Endothelial cell of umbilical vein (primary cell): ENCODE measurements around the gene DDX10. TPM values are rescaled to one million over a fixed set of nuclear protein-coding genes. Genes with fewer than 3 reads are reported as not detected.
A peak's percentile ranks its signal among the peaks of the same experiment; 100 is the strongest.

ENCODE experiments used
- BruUV-seq: library from RNA; stranded (reverse); fragments of 400-500 nt; replicated peaks from 2 replicates; lab custom pipeline; 2021; lab: Mats Ljungman, UMichigan
- CTCF ChIA-PET: fragments of 300-600, 350-600 bp; sonication (Branson Sonifier 250); formaldehyde crosslinking; loops from one replicate; lab custom pipeline; 2021; ENCODE audit warnings: antibody characterized with exemption, inconsistent platforms; lab: Charles Lee
- POLR2A ChIA-PET: fragments of 300-600, 350-600 bp; sonication (Branson Sonifier 250); formaldehyde crosslinking; loops from one replicate; lab custom pipeline; 2021; ENCODE audit warnings: antibody characterized with exemption, inconsistent platforms; lab: Charles Lee
- DNase-seq: peaks from one replicate; pipeline ENCODE4 v3.0.0-alpha.2; 2011; ENCODE audit warnings: low read depth, low spot score
- FAIRE-seq: peaks from 2 replicates; lab custom pipeline; 2011; peaks lifted over from hg19 to GRCh38; lab: Jason Lieb, UNC
- H2AFZ ChIP-seq: 2 replicates; pipeline ENCODE4 v1.6.0; 2012; ENCODE audit warnings: low read depth, low read length, control low read depth, inconsistent platforms
- H3K27ac ChIP-seq: 2 replicates; pipeline ENCODE4 v1.5.1; 2011; ENCODE audit warnings: low read depth, mild to moderate bottlenecking, control low read depth, low read length, moderate library complexity; ENCODE audit not compliant: insufficient read depth
- H3K27me3 ChIP-seq, 2 experiments: 2 replicates each; pipeline versions ENCODE4 v1.6.0 to v1.6.1; 2011; ENCODE audit warnings: low read length in 2 of 2, mixed read lengths in 1 of 2; ENCODE audit not compliant: control insufficient read depth in 2 of 2, insufficient read depth in 2 of 2
- H3K36me3 ChIP-seq, 2 experiments: 2 replicates in 1 of 2; 3 replicates in 1 of 2; pipeline ENCODE4 v1.5.1; 2011; ENCODE audit warnings: low read length in 2 of 2, mild to moderate bottlenecking in 1 of 2, moderate library complexity in 1 of 2; ENCODE audit not compliant: control insufficient read depth in 2 of 2, insufficient read depth in 2 of 2; ENCODE audit errors: extremely low read depth in 1 of 2
- H3K4me1 ChIP-seq: 3 replicates; pipeline ENCODE4 v1.5.1; 2011; ENCODE audit warnings: mild to moderate bottlenecking, low read length; ENCODE audit not compliant: control insufficient read depth, insufficient read depth; ENCODE audit errors: extremely low read depth
- H3K4me2 ChIP-seq: 2 replicates; pipeline ENCODE4 v1.6.1; 2011; ENCODE audit warnings: low read length, control low read depth, mixed read lengths; ENCODE audit not compliant: insufficient read depth
- H3K4me3 ChIP-seq, 3 experiments: fragments of 200-600 bp in 1 of 3; sonication (generic), shearing (Covaris generic) in 1 of 3; replicated peaks in 1 of 3; 2 replicates each; pipeline ENCODE4 v1.5.1; 2011 to 2016; ENCODE audit warnings: control low read depth in 3 of 3, low read length in 3 of 3, mild to moderate bottlenecking in 2 of 3, inconsistent platforms in 1 of 3, low read depth in 1 of 3, moderate library complexity in 1 of 3; ENCODE audit not compliant: insufficient read depth in 1 of 3
- H3K79me2 ChIP-seq: 2 replicates; pipeline ENCODE4 v1.6.0; 2012; ENCODE audit warnings: low read length, inconsistent platforms; ENCODE audit not compliant: control insufficient read depth, insufficient read depth
- H3K9ac ChIP-seq: replicated peaks from 2 replicates; pipeline ENCODE3; 2011; ENCODE audit warnings: low read length, control low read depth; ENCODE audit not compliant: insufficient read depth; ENCODE audit errors: extremely low read depth
- H3K9me1 ChIP-seq: replicated peaks from 3 replicates; pipeline ENCODE4 v1.6.0; 2011; ENCODE audit warnings: mild to moderate bottlenecking, low read length; ENCODE audit not compliant: control insufficient read depth, insufficient read depth; ENCODE audit errors: extremely low read depth
- H3K9me3 ChIP-seq: replicated peaks from 2 replicates; pipeline ENCODE4 v1.5.1; 2012; ENCODE audit warnings: low read length, inconsistent platforms; ENCODE audit not compliant: control insufficient read depth, insufficient read depth
- H4K20me1 ChIP-seq: replicated peaks from 2 replicates; pipeline ENCODE3; 2011; ENCODE audit warnings: mild to moderate bottlenecking, low read length; ENCODE audit not compliant: control insufficient read depth, insufficient read depth; ENCODE audit errors: extremely low read depth
- GATA2 ChIP-seq: IDR thresholded peaks from 2 replicates; pipeline ENCODE4 v1.7.0; 2011; ENCODE audit warnings: low read depth, mild to moderate bottlenecking, moderate library complexity, mixed read lengths, low read length; ENCODE audit not compliant: insufficient read length, insufficient read depth
- JUN ChIP-seq: IDR thresholded peaks from 2 replicates; pipeline ENCODE4 v1.6.1; 2011; ENCODE audit warnings: borderline replicate concordance, low read depth; ENCODE audit not compliant: insufficient read length, insufficient read depth
- MYC ChIP-seq: IDR thresholded peaks from one replicate; pipeline ENCODE4 v1.6.1; 2011; ENCODE audit warnings: mild to moderate bottlenecking, low read depth, low read length
- POLR2A ChIP-seq: IDR thresholded peaks from 2 replicates; pipeline ENCODE4 v1.6.1; 2012; ENCODE audit warnings: low read depth, mild to moderate bottlenecking, control low read depth, low read length
- POLR2AphosphoS5 ChIP-seq: IDR thresholded peaks from 2 replicates; pipeline ENCODE4 v1.6.1; 2012; ENCODE audit warnings: low read depth, mild to moderate bottlenecking, control low read depth, low read length, moderate library complexity; ENCODE audit not compliant: insufficient read depth
- dilution Hi-C: fragments of 300-500 bp; cut with MboI; formaldehyde crosslinking; loops from one replicate; pipeline ENCODE4 v1.15.0; 2019; ENCODE audit warnings: low sequenced_read_pairs; ENCODE audit not compliant: extremely low pct_ligation_motif_present
- intact Hi-C: fragments of 100-400 bp; cut with micrococcal nuclease; formaldehyde crosslinking; loops from one replicate; pipeline ENCODE4 v1.10.0; 2022
- polyA plus RNA-seq, 4 experiments: library from polyadenylated mRNA; depleted of rRNA in 3 of 4; stranded (reverse) in 3 of 4; unstranded in 1 of 4; fragments of >200 nt; gene quantifications; 2 replicates each; pipeline versions ENCODE4 v1.2.1 to v1.2.3, GENCODE V29; 2011 to 2012; ENCODE audit warnings: missing spikeins in 1 of 4
- total RNA-seq: library from RNA; stranded (reverse); gene quantifications from 2 replicates; pipeline ENCODE4 v1.2.3, GENCODE V29; 2021
- TF ChIP-seq, protein P1 (sequence below), 2 donors: IDR thresholded peaks; 1 replicate in 1 of 2; 2 replicates in 1 of 2; pipeline ENCODE4 v1.5.1; 2011; ENCODE audit warnings: low read length in 2 of 2, mild to moderate bottlenecking in 2 of 2, moderate library complexity in 2 of 2, control low read depth in 1 of 2, inconsistent platforms in 1 of 2, low read depth in 1 of 2; ENCODE audit not compliant: insufficient read depth in 1 of 2; ENCODE audit errors: extremely low read depth in 1 of 2

DDX10 gene
- total and polyA plus RNA-seq, 2 donors (not counting 3 experiments of a cell fraction or from before 2014, with no cell fraction given): 29.8 to 35.2 TPM

DNA sequence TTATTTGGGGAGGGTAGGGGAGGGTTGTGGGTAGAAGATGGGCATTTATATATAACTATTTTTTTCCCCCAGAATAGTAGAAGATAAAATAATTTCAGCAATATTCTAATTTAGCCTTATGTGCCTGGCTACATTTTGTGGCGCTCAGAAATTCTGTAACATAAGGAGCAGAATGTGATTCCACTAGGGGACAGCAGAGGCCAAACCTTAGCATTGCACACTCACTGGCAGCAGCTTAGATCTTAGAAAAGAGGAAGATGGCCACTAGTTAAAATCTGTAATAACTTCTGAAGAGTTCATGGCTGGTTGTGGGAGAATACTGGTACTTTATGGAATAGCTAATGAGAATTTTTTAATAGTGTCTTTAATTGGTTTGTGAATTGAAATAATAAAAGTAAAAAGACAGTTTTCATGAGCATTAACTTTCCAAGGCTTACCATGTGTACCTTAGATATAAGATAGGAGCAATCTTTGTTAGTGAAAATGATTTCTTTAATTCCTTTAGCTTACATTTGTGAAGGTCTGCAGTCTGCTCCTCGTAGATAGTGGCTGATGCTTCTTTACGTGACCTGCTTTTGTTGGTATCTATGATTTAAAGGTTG is 33.1 kb downstream of the DDX10 start:
- dilution Hi-C loops (no loop called here), intact Hi-C loops (loop anchor here (1.0 to 5.0 kb wide), 6 partner anchors 37 to 1241 kb away; no protein-coding TSS in a partner anchor)
- H2AFZ ChIP-seq: no peak overlapping the region

More for the DNA sequence above, 33.1 kb downstream of the DDX10 start:
- no peaks in the 10 kb centered on the region for H3K9me1 ChIP-seq
- H3K27me3 ChIP-seq: no peaks in the 10 kb centered on the region
- H3K27ac ChIP-seq: no peak overlapping the region
- peak; percentile 15 for FAIRE-seq
- TF ChIP-seq GATA2 (no peak), JUN (no peak), POLR2AphosphoS5 (no peak), MYC (no peak), POLR2A (no peak)
- TF ChIP-seq, protein P1, sequence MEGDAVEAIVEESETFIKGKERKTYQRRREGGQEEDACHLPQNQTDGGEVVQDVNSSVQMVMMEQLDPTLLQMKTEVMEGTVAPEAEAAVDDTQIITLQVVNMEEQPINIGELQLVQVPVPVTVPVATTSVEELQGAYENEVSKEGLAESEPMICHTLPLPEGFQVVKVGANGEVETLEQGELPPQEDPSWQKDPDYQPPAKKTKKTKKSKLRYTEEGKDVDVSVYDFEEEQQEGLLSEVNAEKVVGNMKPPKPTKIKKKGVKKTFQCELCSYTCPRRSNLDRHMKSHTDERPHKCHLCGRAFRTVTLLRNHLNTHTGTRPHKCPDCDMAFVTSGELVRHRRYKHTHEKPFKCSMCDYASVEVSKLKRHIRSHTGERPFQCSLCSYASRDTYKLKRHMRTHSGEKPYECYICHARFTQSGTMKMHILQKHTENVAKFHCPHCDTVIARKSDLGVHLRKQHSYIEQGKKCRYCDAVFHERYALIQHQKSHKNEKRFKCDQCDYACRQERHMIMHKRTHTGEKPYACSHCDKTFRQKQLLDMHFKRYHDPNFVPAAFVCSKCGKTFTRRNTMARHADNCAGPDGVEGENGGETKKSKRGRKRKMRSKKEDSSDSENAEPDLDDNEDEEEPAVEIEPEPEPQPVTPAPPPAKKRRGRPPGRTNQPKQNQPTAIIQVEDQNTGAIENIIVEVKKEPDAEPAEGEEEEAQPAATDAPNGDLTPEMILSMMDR (IDR thresholded peaks at IDR 0.05; ENCODE audit: extremely low read depth in 1 of 2, insufficient read depth in 1 of 2, low read depth in 1 of 2, low read length in 2 of 2): peak; percentile 78 to 79
- no peak overlapping the region for H3K4me2 ChIP-seq
- ChIA-PET CTCF (interaction anchor here (0.6 to 3.1 kb wide), 35 partner anchors 8 to 1421 kb away, joined by 3 to 95 read pairs (median 4); no protein-coding TSS in a partner anchor), POLR2A (no interaction called here)
- peak; percentile 78 for DNase-seq
- peaks cover 0 to 3% of the 10 kb centered on the region in 2 experiments for H3K36me3 ChIP-seq
- no peaks in the 10 kb centered on the region for H4K20me1 ChIP-seq
- H3K9ac ChIP-seq: no peak overlapping the region
- H3K79me2 ChIP-seq: no peaks in the 10 kb centered on the region
- no peak overlapping the region for H3K4me3 ChIP-seq
- BruUV-seq: no TSS peak
- no peaks in the 10 kb centered on the region for H3K4me1 ChIP-seq
- H3K9me3 ChIP-seq: no peaks in the 10 kb centered on the region
